IPS-18a (cell line): ENCODE measurements around the gene UNC13C.

Experiments
- H3K27ac ChIP-seq: one replicate; pipeline ENCODE4 v1.5.1; 2013; ENCODE audit warnings: low read length
- H3K27me3 ChIP-seq: one replicate; pipeline ENCODE4 v1.6.1; 2013; ENCODE audit warnings: mild to moderate bottlenecking, low read length; ENCODE audit not compliant: control insufficient read depth, insufficient read depth
- H3K36me3 ChIP-seq: one replicate; pipeline ENCODE4 v1.6.1; 2013; ENCODE audit warnings: low read depth, low read length; ENCODE audit not compliant: control insufficient read depth
- H3K4me1 ChIP-seq: one replicate; pipeline ENCODE4 v1.6.1; 2013; ENCODE audit warnings: low read depth, low read length; ENCODE audit not compliant: control insufficient read depth
- H3K4me3 ChIP-seq: one replicate; pipeline ENCODE4 v1.5.1; 2013; ENCODE audit warnings: low read length
- H3K9ac ChIP-seq: one replicate; pipeline ENCODE4 v1.6.1; 2013; ENCODE audit warnings: mild to moderate bottlenecking, low read length, moderate library complexity
- H3K9me3 ChIP-seq: one replicate; pipeline ENCODE4 v1.6.1; 2013; ENCODE audit warnings: low read depth, low read length; ENCODE audit not compliant: control insufficient read depth

The UNC13C gene

GRCh38 chr15:54127574-54127973 is 149.3 kb downstream of the UNC13C start:
- Histone ChIP-seq H3K27me3 (no peaks in the 10 kb centered on the region), H3K9ac (no peak overlapping the region), H3K36me3 (no peaks in the 10 kb centered on the region), H3K9me3 (no peaks in the 10 kb centered on the region), H3K27ac (no peak overlapping the region), H3K4me1 (no peaks in the 10 kb centered on the region), H3K4me3 (no peak overlapping the region)

- H3K27me3 ChIP-seq = no peaks in the 10 kb centered on the region
- no peak overlapping the region for H3K9ac ChIP-seq
- H3K36me3 ChIP-seq = no peaks in the 10 kb centered on the region
- H3K4me3 ChIP-seq = no peak overlapping the region
- H3K9me3 ChIP-seq = no peaks in the 10 kb centered on the region
- H3K4me1 ChIP-seq = no peaks in the 10 kb centered on the region
- no peak overlapping the region for H3K27ac ChIP-seq
Measured at GRCh38 chr15:54131410-54131809, 153.2 kb downstream of the UNC13C start.

- no peak overlapping the region for H3K9ac ChIP-seq
- H3K9me3 ChIP-seq = no peaks in the 10 kb centered on the region
- H3K27ac ChIP-seq = no peak overlapping the region
- H3K4me1 ChIP-seq = no peaks in the 10 kb centered on the region
- H3K36me3 ChIP-seq = no peaks in the 10 kb centered on the region
- H3K27me3 ChIP-seq = no peaks in the 10 kb centered on the region
- no peak overlapping the region for H3K4me3 ChIP-seq
Measured at GRCh38 chr15:54149115-54149531, 170.9 kb downstream of the UNC13C start.

- no peak overlapping the region for H3K27ac ChIP-seq
- no peak overlapping the region for H3K4me3 ChIP-seq
- no peaks in the 10 kb centered on the region for H3K36me3 ChIP-seq
- no peaks in the 10 kb centered on the region for H3K4me1 ChIP-seq
- no peaks in the 10 kb centered on the region for H3K9me3 ChIP-seq
- H3K9ac ChIP-seq = no peak overlapping the region
- no peaks in the 10 kb centered on the region for H3K27me3 ChIP-seq
Measured at GRCh38 chr15:54150255-54150654, 172.0 kb downstream of the UNC13C start.

GRCh38 chr15:54159012-54159411 is 180.8 kb downstream of the UNC13C start:
- Histone ChIP-seq H3K27ac (no peak overlapping the region), H3K4me1 (no peaks in the 10 kb centered on the region), H3K27me3 (no peaks in the 10 kb centered on the region), H3K9me3 (no peaks in the 10 kb centered on the region), H3K36me3 (no peaks in the 10 kb centered on the region), H3K4me3 (no peak overlapping the region), H3K9ac (no peak overlapping the region)

- Histone ChIP-seq H3K4me1 (no peaks in the 10 kb centered on the region), H3K27me3 (no peaks in the 10 kb centered on the region), H3K4me3 (no peak overlapping the region), H3K9me3 (no peaks in the 10 kb centered on the region), H3K27ac (no peak overlapping the region), H3K36me3 (no peaks in the 10 kb centered on the region), H3K9ac (no peak overlapping the region)
Measured at GRCh38 chr15:54187325-54187724, 209.1 kb downstream of the UNC13C start.

GRCh38 chr15:54197995-54198394 is 219.8 kb downstream of the UNC13C start:
- H3K4me1 ChIP-seq = no peaks in the 10 kb centered on the region
- H3K9me3 ChIP-seq = no peaks in the 10 kb centered on the region
- no peak overlapping the region for H3K27ac ChIP-seq
- H3K27me3 ChIP-seq = no peaks in the 10 kb centered on the region
- no peak overlapping the region for H3K9ac ChIP-seq
- no peak overlapping the region for H3K4me3 ChIP-seq
- H3K36me3 ChIP-seq = no peaks in the 10 kb centered on the region

- H3K27ac ChIP-seq = no peak overlapping the region
- no peaks in the 10 kb centered on the region for H3K9me3 ChIP-seq
- no peak overlapping the region for H3K9ac ChIP-seq
- H3K4me3 ChIP-seq = no peak overlapping the region
- H3K36me3 ChIP-seq = no peaks in the 10 kb centered on the region
- no peaks in the 10 kb centered on the region for H3K27me3 ChIP-seq
- H3K4me1 ChIP-seq = no peaks in the 10 kb centered on the region
Measured at GRCh38 chr15:54206586-54207321, 228.5 kb downstream of the UNC13C start.

GRCh38 chr15:54208786-54209185 is 230.5 kb downstream of the UNC13C start:
- H3K9ac ChIP-seq = no peak overlapping the region
- no peak overlapping the region for H3K27ac ChIP-seq
- no peaks in the 10 kb centered on the region for H3K36me3 ChIP-seq
- H3K4me3 ChIP-seq = no peak overlapping the region
- H3K27me3 ChIP-seq = no peaks in the 10 kb centered on the region
- no peaks in the 10 kb centered on the region for H3K4me1 ChIP-seq
- H3K9me3 ChIP-seq = no peaks in the 10 kb centered on the region

- Histone ChIP-seq H3K36me3 (no peaks in the 10 kb centered on the region), H3K4me3 (no peak overlapping the region), H3K27me3 (no peaks in the 10 kb centered on the region), H3K27ac (no peak overlapping the region), H3K9me3 (no peaks in the 10 kb centered on the region), H3K9ac (no peak overlapping the region), H3K4me1 (no peaks in the 10 kb centered on the region)
Measured at GRCh38 chr15:54212635-54213034, 234.4 kb downstream of the UNC13C start.

- Histone ChIP-seq H3K27ac (no peak overlapping the region), H3K4me1 (no peaks in the 10 kb centered on the region), H3K36me3 (no peaks in the 10 kb centered on the region), H3K9me3 (no peaks in the 10 kb centered on the region), H3K4me3 (no peak overlapping the region), H3K27me3 (no peaks in the 10 kb centered on the region), H3K9ac (no peak overlapping the region)
Measured at GRCh38 chr15:54226455-54226854, 248.2 kb downstream of the UNC13C start.

GRCh38 chr15:54227569-54227968 is 249.3 kb downstream of the UNC13C start:
- H3K9ac ChIP-seq = no peak overlapping the region
- H3K36me3 ChIP-seq = no peaks in the 10 kb centered on the region
- H3K27ac ChIP-seq = no peak overlapping the region

More at GRCh38 chr15:54227569-54227968, 249.3 kb downstream of the UNC13C start:
- H3K9me3 ChIP-seq = no peaks in the 10 kb centered on the region
- H3K4me3 ChIP-seq = no peak overlapping the region
- H3K4me1 ChIP-seq = no peaks in the 10 kb centered on the region
- no peaks in the 10 kb centered on the region for H3K27me3 ChIP-seq
